Measurements from ENCODE around the gene S100A5.
"Not testable (repeated sequence)": the region's sequence is repeated elsewhere in the genome, so short reads cannot be mapped to it uniquely, and the experiment has no call there.

The S100A5 gene

GRCh38 chr1:153566414-153567371 lies 26.0 kb upstream of the S100A5 start:
- peak; percentile 94 for DNase-seq (ENCODE audit: low spot score)

GRCh38 chr1:153565529-153566374 lies 25.0 kb upstream of the S100A5 start, which contains the start of gene S100A2:
S100A2 (minus strand) TSS chr1:153565844; CDS start chr1:153563877, 1,967 bp downstream.
- DNase-seq (ENCODE audit: low spot score), result peak; percentile 52

GRCh38 chr1:153563991-153564390 lies 23.3 kb upstream of the S100A5 start:
- no peak for DNase-seq (ENCODE audit: low spot score)

GRCh38 chr1:153563483-153563901 lies 22.8 kb upstream of the S100A5 start:
- no peak for DNase-seq (ENCODE audit: low spot score)

- DNase-seq (ENCODE audit: low spot score), result not testable (repeated sequence)
Observed at GRCh38 chr1:153562021-153562420, 21.3 kb upstream of the S100A5 start.

DNA sequence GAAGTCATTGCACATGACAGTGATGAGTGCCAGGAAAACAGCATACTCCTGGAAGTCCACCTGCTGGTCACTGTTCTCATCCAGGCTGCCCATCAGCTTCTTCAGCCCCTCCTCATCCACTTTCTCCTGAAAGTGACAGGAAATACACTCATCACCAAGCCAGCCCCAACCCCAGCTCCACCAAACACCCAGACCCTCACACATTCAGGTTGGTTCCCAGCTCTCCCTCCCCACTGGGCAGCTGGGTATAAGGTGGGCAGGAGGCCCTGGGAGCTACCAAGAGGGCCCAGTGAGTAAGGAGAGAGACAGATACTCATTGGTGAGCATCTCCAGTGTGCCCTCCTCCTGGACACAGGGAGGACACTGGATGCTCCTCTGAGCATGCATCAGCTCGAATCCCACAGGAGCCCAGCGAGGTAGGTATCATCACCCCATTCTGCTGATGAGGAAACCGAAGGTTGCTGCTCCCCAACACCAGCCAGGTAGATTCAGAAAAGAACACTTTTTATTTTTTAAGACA lies 20.8 kb upstream of the S100A5 start:
- DNase-seq (ENCODE audit: low spot score), result no peak

DNA sequence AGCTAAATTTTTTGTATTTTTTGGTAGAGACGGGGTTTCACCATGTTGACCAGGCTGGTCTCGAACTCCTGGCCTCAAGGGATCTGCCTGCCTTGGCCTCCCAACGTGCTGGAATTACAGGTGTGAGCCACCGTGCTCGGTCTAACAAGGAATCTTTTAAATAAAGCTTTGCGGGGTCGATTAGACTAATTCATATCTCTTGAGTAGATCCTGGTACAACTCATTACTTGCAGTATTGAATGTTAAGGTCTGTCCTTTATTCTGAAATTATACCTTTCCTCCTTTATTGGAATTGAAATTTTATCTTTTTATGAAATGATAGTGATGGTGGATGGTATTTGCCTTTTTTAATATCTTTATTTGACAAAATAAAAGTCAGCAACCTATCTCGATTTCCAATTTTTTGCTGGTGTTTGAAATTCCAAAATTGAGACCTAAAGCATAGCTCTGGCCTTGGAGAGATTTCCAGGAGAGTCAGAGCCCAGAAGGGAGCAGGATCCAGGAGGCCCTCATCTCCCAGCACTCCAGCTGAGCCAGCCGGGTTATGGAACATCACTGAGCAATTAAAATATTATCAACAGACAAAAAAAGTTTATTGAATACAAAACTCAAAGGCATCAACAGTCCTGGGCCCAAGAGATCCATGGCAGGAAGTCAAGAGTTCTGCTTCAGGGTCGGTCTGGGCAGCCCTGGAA lies 20.2 kb upstream of the S100A5 start:
- no peak for DNase-seq (ENCODE audit: low spot score)

GRCh38 chr1:153560241-153560640 lies 19.5 kb upstream of the S100A5 start:
- no peak for DNase-seq (ENCODE audit: low spot score)

DNA sequence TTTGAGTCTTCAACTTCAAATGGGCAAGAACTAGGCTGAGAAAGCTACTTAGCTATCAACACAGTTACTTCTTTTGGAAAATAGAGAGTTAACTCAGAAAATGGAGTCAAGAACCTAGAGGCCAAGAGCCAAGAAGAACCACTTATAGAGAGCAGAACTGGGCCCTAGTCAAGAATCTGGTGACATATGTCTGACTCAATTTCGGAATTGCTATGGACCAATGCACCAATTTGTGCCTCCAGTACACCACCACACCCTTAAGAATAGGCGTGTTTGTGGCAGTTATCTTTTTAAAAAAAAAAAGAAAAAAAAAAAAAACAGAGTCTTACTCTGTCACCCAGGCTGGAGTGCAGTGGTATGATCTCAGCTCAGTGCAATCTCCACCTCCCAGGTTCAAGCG lies 17.1 kb upstream of the S100A5 start:
- DNase-seq (ENCODE audit: low spot score), result no peak

- DNase-seq (ENCODE audit: low spot score), result no peak
Observed at GRCh38 chr1:153556348-153556747, 15.6 kb upstream of the S100A5 start.

GRCh38 chr1:153553830-153554541 lies 13.3 kb upstream of the S100A5 start:
- no peak for DNase-seq (ENCODE audit: low spot score)

DNA sequence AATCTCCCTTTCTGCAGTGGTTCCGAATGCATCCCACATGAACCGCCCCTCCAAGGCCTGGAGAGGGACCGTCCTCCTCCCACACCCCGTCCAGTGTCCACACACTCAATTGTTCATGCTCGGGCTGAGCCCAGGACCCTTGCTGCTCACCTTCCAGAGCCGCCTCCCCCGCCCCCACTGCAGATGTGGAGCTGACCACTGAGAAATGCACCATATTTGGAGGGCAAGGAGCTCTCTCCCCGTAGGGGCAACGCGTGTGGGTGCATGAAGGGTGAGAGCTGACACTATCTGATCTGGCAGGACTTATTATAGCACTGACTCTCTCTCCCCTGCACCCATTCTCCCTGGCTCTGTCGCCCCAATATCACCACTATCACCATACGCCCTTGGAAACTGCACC lies 12.4 kb upstream of the S100A5 start:
- DNase-seq (ENCODE audit: low spot score), result no peak

DNA sequence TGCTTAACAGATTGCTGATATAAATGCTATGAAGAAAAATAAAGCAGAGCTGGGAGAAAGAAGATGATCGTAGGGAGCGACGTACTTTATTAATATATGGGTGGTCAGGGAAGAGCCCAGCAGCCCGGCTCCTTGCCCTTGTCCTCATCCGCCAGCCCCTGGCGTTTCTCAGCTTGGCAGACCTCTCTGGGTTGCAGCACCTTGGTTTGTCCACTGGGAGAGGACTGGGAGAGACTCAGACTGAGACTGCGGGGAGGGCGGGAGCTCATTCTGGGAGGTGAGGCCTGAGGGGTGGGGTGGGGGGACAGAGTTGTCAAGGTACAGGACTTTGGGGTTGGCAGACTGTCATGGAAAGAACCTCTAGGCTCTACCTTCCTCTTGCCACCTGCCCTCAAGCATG lies 11.6 kb upstream of the S100A5 start:
- no peak for DNase-seq (ENCODE audit: low spot score)

GRCh38 chr1:153550827-153551500 lies 10.2 kb upstream of the S100A5 start:
- no peak for DNase-seq (ENCODE audit: low spot score)

DNA sequence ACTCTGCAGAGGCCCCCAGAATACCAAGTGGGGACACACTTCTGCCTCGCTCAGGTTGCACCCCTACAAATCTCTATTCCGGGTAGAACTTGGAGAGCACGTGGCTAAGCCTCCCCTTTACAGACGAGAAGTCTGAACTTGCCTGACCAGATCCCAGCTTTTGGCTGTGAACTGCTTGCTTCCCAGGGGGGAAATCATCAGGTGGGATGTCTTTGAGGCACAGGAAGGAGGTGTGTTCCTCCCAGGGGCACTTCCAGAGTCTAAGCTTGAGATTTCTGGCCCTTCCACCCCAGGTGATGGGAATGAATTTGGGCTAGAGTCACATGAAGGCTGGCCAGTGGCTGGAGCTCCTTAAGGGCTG lies 9.6 kb upstream of the S100A5 start:
- no peak for DNase-seq (ENCODE audit: low spot score)

GRCh38 chr1:153549741-153550397 lies 9.1 kb upstream of the S100A5 start:
- DNase-seq (ENCODE audit: low spot score), result no peak

DNA sequence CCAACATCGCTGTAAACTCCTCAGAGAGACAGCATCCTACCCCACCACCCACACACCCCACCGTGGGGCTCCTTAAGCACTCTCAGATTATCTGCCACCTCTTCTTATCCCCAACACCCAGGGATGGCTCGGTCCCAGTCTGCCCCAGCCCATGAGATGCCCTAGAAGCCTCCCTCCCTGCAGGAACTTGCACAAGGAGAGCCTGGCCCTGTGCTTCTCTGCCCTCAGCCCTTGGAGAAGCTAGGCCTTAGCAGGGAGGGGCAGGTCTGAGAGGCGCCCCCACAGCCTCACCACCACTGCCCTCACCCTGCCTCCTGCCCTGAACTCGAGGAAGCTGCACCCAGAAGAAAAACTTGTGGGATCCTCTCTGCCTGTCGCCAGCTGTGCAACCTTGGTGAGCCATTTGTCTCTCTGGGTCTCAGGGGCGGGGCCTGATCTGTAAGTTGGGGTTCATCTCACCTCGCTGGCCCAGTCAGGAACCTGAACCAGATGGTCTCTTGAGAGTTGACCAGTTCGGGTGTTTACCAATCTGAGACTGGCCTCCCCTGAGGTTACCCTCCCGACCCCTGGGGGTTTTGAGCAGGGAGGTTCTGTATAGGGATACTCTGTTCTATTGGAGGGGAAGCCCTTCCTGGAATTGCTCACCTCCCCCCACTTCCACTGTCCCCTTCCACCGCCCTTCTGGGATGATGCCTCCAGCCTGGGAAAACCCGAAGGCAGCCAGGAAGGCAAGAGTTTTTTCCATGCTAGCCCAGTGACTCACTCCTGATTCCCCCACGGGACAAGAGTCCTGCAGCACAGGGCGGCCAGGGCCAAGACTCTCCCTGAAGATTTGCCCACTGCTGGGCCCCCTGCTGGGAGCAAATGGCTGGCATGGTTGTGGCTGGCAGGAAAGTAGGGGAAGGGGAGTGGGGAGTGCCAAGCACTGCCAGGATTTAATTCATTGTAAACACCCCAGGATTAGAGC lies 8.3 kb upstream of the S100A5 start, which contains the start of gene S100A3:
Gene S100A3, minus strand, starts transcription at position 537 of the 967 bp plus-strand sequence. CDS start 773 bp downstream, outside the sequence.
- no peak for DNase-seq (ENCODE audit: low spot score)

All from activated CD4-positive, alpha-beta T cell treated with anti-CD3 and anti-CD28 coated beads, Interleukin-2, Interleukin-4, amounts not matched to agents 100 ng/mL and 50 ng/mL, durations not matched to agents 16 hours and 8 hours (primary cell).